ENCODE results near the gene LHX4.

DNA sequence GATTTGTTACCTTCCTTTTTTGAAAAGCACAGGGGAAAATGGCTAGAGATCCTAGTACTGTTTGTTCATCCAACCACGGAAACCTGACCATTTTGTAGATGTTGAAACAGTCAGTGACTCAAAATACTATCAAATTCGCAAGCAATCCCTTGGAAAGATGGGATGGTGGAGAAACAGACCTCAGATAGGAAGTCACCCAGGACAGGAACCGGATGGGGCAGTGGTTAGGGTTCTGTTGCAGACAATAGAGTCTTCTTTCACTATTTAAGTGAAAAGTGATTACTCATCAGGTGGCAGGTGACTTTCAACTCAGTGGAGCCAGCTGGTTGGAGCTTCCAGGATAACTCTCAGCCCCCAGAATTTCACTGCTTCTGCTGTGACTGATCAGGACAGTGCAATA is 17.0 kb downstream of the LHX4 start:
- TF ChIP-seq EZH2 (IDR thresholded peaks at IDR 0.05) (no peak), POLR2AphosphoS5 (IDR thresholded peaks at IDR 0.05; ENCODE audit: borderline replicate concordance, low read depth, low read length) (no peak)

Measured in SK-N-MC (cell line).